Subcutaneous abdominal adipose tissue (tissue), 5 donors: Measurements from ENCODE around the gene SLC30A7.

Source experiments
- H3K27ac ChIP-seq: one replicate; pipeline ENCODE4 v1.7.0; 2013; ENCODE audit warnings: low read depth, mild to moderate bottlenecking, inconsistent platforms, low read length, moderate library complexity
- H3K27me3 ChIP-seq, 5 donors: one replicate each; pipeline ENCODE4 v1.7.0; 2013; ENCODE audit warnings: low read length in 5 of 5, inconsistent platforms in 1 of 5; ENCODE audit not compliant: control insufficient read depth in 5 of 5, insufficient read depth in 4 of 5
- H3K36me3 ChIP-seq, 5 donors: one replicate each; pipeline ENCODE4 v1.7.0; 2013; ENCODE audit warnings: low read length in 5 of 5; ENCODE audit not compliant: control insufficient read depth in 5 of 5, insufficient read depth in 5 of 5
- H3K4me1 ChIP-seq, 5 donors: one replicate each; pipeline ENCODE4 v1.7.0; 2013; ENCODE audit warnings: low read length in 5 of 5, mild to moderate bottlenecking in 3 of 5, moderate library complexity in 1 of 5; ENCODE audit not compliant: control insufficient read depth in 5 of 5, insufficient read depth in 5 of 5
- H3K4me3 ChIP-seq, 5 donors: one replicate each; pipeline ENCODE4 v1.7.0; 2013; ENCODE audit warnings: low read length in 5 of 5, low read depth in 1 of 5
- H3K9ac ChIP-seq, 5 donors: one replicate each; pipeline ENCODE4 v1.7.0; 2013; ENCODE audit warnings: low read length in 5 of 5, mild to moderate bottlenecking in 4 of 5, moderate library complexity in 3 of 5
- H3K9me3 ChIP-seq, 5 donors: one replicate each; pipeline ENCODE4 v1.7.0; 2013; ENCODE audit warnings: low read length in 5 of 5; ENCODE audit not compliant: control insufficient read depth in 5 of 5
- donor health status: healthy.
- donor health status: healthy.
- donor health status: healthy.
- donor health status: healthy.
- donor health status: healthy.

Gene SLC30A7

GRCh38 chr1:100959502-100960060 is 63.7 kb downstream of the SLC30A7 start:
- H3K9ac ChIP-seq, result no peak overlapping the region

DNA sequence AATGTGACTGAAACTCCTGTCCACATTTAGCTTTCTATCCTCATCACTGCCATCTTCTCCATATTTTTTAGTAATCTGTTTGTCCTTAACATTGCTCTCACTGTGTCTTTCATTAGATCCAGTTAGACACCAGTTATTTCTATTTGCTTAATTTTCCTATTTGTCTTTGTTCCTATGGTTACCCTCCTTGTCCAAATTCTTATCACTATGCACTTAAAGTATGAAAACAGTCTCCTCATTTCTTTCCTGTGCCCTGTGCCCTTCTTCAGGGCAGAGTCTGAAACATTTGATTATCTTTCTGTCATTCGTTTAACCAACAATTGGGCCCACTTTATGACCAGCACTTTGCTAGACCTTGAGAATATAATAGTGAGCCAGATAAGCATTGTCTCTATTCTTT is 64.2 kb downstream of the SLC30A7 start:
- H3K36me3 ChIP-seq, result peaks cover 0 to 16% (median 0%) of the 10 kb centered on the region in 5 donors
- H3K4me1 ChIP-seq, result peaks cover 0 to 5% (median 0%) of the 10 kb centered on the region in 5 donors
- H3K27me3 ChIP-seq, result no peaks in the 10 kb centered on the region
- H3K9ac ChIP-seq, result no peak overlapping the region
- H3K9me3 ChIP-seq, result no peaks in the 10 kb centered on the region
- H3K27ac ChIP-seq, result no peak overlapping the region
- no peak overlapping the region for H3K4me3 ChIP-seq

More at GRCh38 chr1:100959502-100960060, 63.7 kb downstream of the SLC30A7 start:
- no peaks in the 10 kb centered on the region for H3K27me3 ChIP-seq
- H3K36me3 ChIP-seq, result peaks cover 0 to 11% (median 0%) of the 10 kb centered on the region in 5 donors
- H3K4me1 ChIP-seq, result peaks cover 0 to 5% (median 0%) of the 10 kb centered on the region in 5 donors
- H3K27ac ChIP-seq, result no peak overlapping the region
- no peaks in the 10 kb centered on the region for H3K9me3 ChIP-seq
- H3K4me3 ChIP-seq, result no peak overlapping the region

DNA sequence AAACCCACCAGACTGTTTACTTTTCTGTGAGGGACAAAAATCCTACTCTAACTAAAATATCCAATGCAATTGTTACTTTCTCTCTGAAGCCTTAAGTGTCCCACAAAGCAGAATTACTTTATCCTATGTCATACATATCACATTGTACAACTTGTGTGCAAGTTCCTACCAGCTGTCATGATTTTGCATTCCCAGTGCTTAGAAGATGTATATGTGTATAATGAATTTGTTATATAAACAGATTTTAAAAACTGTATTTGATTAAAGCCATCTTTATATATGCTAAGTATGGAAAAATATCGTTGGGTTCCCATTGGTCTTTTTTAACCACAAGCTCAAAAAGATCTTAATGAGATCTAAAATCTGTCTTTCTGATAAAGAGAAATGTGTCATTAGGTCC is 72.7 kb downstream of the SLC30A7 start:
- H3K36me3 ChIP-seq, result peaks cover 11 to 30% (median 21%) of the 10 kb centered on the region in 5 donors
- no peak overlapping the region for H3K4me3 ChIP-seq
- no peaks in the 10 kb centered on the region for H3K9me3 ChIP-seq
- no peaks in the 10 kb centered on the region for H3K27me3 ChIP-seq
- no peaks in the 10 kb centered on the region for H3K4me1 ChIP-seq
- H3K9ac ChIP-seq, result no peak overlapping the region
- no peak overlapping the region for H3K27ac ChIP-seq

GRCh38 chr1:100969327-100969726 is 73.4 kb downstream of the SLC30A7 start:
- H3K27me3 ChIP-seq, result no peaks in the 10 kb centered on the region
- H3K4me1 ChIP-seq, result no peaks in the 10 kb centered on the region
- H3K9ac ChIP-seq, result no peak overlapping the region
- H3K27ac ChIP-seq, result no peak overlapping the region
- no peaks in the 10 kb centered on the region for H3K9me3 ChIP-seq
- H3K36me3 ChIP-seq, result peaks cover 11 to 29% (median 20%) of the 10 kb centered on the region in 5 donors
- no peak overlapping the region for H3K4me3 ChIP-seq

GRCh38 chr1:100971021-100971420 is 75.1 kb downstream of the SLC30A7 start:
- Histone ChIP-seq H3K4me1 (no peaks in the 10 kb centered on the region), H3K4me3 (no peak overlapping the region), H3K27me3 (no peaks in the 10 kb centered on the region), H3K9me3 (no peaks in the 10 kb centered on the region), H3K9ac (no peak overlapping the region), H3K27ac (no peak overlapping the region), H3K36me3 (peaks cover 14 to 30% (median 20%) of the 10 kb centered on the region in 5 donors)

DNA sequence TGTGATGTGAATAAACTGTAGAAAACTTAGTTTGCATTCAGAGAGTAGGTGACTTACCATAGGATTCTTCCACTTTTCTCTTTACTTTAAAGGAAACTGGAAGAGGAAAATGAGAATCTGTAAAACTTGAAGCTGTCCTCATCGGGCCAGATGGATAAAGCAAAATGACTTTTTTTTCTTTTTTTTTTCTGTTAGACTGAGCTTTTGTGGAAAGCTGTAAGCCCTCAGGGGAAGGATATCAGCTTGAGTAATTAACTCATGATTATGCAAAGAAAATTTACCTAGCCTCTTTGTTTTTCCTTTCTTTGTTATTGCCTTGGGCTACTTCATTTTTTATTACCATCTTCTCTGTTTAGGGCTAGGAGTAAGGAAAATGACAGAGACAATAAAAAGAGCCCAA is 76.3 kb downstream of the SLC30A7 start:
- Histone ChIP-seq H3K27ac (no peak overlapping the region), H3K4me3 (no peak overlapping the region), H3K9ac (no peak overlapping the region), H3K27me3 (no peaks in the 10 kb centered on the region), H3K4me1 (no peaks in the 10 kb centered on the region), H3K9me3 (no peaks in the 10 kb centered on the region), H3K36me3 (peaks cover 9 to 23% (median 16%) of the 10 kb centered on the region in 5 donors)

DNA sequence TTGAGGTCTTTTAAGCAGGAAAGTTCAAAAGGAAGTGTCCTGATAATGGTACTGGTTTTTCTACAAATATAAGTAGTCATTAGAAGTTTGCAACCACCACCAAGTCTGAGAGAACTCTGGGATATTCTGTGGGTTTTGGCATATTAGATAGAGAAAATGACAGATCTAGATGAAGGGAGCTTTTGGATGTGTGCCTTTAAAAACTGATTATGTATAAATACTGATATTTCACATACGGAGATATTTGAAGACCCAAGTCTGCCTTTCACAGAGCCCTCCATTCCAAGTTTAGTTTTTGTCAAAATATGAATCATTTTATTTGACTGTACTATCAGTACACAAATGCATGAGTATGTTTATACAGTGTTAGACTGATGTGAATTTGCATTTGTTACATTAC is 81.0 kb downstream of the SLC30A7 start:
- H3K27me3 ChIP-seq, result no peaks in the 10 kb centered on the region
- H3K9me3 ChIP-seq, result no peaks in the 10 kb centered on the region
- H3K27ac ChIP-seq, result no peak overlapping the region
- H3K36me3 ChIP-seq, result peaks cover 13 to 28% (median 20%) of the 10 kb centered on the region in 5 donors
- H3K9ac ChIP-seq, result no peak overlapping the region
- H3K4me3 ChIP-seq, result no peak overlapping the region
- H3K4me1 ChIP-seq, result no peaks in the 10 kb centered on the region

DNA sequence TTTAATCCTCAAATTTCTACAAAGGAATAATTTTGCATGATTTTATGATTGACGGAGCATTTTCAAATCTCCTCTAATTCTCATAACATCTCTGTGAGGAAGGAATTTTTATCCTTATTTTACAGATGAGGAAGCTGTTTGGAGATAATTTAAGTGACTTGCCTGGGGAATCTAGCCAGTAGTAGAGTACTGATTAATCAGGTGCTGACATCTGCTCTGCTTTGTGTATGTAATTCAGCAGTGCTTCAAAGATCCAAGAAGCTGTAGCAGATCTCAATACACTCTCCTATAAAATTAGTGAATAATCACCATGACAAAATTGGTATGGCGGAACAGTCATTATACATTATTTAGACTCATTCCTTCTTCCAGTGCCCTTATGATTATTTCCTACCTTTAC is 83.7 kb downstream of the SLC30A7 start:
- Histone ChIP-seq H3K36me3 (peaks cover 16 to 29% (median 20%) of the 10 kb centered on the region in 5 donors), H3K27ac (no peak overlapping the region), H3K9ac (no peak overlapping the region), H3K4me1 (no peaks in the 10 kb centered on the region), H3K27me3 (no peaks in the 10 kb centered on the region), H3K4me3 (no peak overlapping the region), H3K9me3 (no peaks in the 10 kb centered on the region)

- H3K36me3 ChIP-seq, result peaks cover 3 to 18% (median 10%) of the 10 kb centered on the region in 5 donors
- H3K27ac ChIP-seq, result no peak overlapping the region
- H3K9ac ChIP-seq, result no peak overlapping the region
- no peaks in the 10 kb centered on the region for H3K9me3 ChIP-seq
- H3K4me1 ChIP-seq, result no peaks in the 10 kb centered on the region
- H3K4me3 ChIP-seq, result no peak overlapping the region
- no peaks in the 10 kb centered on the region for H3K27me3 ChIP-seq
Measured at GRCh38 chr1:100982793-100983192, 86.9 kb downstream of the SLC30A7 start.

DNA sequence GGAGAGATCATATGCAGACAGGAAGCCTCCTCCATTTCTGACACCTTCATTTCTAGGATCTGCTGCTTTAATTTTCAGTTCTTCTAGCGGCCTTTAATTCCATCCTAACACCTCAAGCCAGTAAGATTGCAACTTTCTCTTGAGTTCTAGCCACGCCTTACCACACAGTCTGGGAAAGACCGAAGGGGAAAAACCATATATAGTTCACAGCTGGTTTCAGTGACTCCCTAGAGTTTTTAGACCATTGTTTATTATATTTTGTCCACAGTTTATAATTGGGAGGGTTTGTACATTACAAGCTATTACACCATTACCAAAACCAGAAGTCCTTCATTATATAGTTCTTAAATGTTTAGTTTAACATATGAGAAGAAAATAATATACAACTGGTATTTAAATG is 92.2 kb downstream of the SLC30A7 start:
- Histone ChIP-seq H3K4me1 (no peaks in the 10 kb centered on the region), H3K9ac (no peak overlapping the region), H3K27ac (no peak overlapping the region)

More for the DNA sequence above, 92.2 kb downstream of the SLC30A7 start:
- no peaks in the 10 kb centered on the region for H3K9me3 ChIP-seq
- no peak overlapping the region for H3K4me3 ChIP-seq
- H3K36me3 ChIP-seq, result peaks cover 8 to 29% (median 12%) of the 10 kb centered on the region in 5 donors
- no peaks in the 10 kb centered on the region for H3K27me3 ChIP-seq
